MG63 (cell line): Measurements from ENCODE around the gene RFNG. TPM values are rescaled to one million over a fixed set of nuclear protein-coding genes. Genes with fewer than 3 reads are reported as not detected.

Experiments
- DNase-seq: peaks from one replicate; pipeline ENCODE4 v3.0.0-alpha.2; 2020
- H3K27me3 ChIP-seq: fragments of 250-450 bp; sonication (Bioruptor Pico); 2 replicates; pipeline ENCODE4 v1.5.1; 2020; ENCODE audit warnings: mild to moderate bottlenecking, moderate library complexity
- H3K36me3 ChIP-seq: fragments of 250-450 bp; sonication (Bioruptor Pico); 2 replicates; pipeline ENCODE4 v1.5.1; 2020; ENCODE audit warnings: mild to moderate bottlenecking, moderate library complexity
- H3K4me3 ChIP-seq: fragments of 250-450 bp; sonication (Bioruptor Pico); 2 replicates; pipeline ENCODE4 v1.5.1; 2020; ENCODE audit warnings: mild to moderate bottlenecking, moderate library complexity
- H3K9me3 ChIP-seq: fragments of 250-450 bp; sonication (Bioruptor Pico); 2 replicates; pipeline ENCODE4 v1.5.1; 2020; ENCODE audit warnings: mild to moderate bottlenecking, moderate library complexity
- total RNA-seq: library from RNA; depleted of rRNA; stranded (reverse); fragments of >200 nt; shearing (Covaris generic); gene quantifications from 2 replicates; pipeline ENCODE4 v1.2.3, GENCODE V29; 2014; ENCODE audit warnings: low replicate concordance; rRNA removed

The RFNG gene
- total RNA-seq, 1 experiment from 2014 or later = 41.2 TPM

DNA sequence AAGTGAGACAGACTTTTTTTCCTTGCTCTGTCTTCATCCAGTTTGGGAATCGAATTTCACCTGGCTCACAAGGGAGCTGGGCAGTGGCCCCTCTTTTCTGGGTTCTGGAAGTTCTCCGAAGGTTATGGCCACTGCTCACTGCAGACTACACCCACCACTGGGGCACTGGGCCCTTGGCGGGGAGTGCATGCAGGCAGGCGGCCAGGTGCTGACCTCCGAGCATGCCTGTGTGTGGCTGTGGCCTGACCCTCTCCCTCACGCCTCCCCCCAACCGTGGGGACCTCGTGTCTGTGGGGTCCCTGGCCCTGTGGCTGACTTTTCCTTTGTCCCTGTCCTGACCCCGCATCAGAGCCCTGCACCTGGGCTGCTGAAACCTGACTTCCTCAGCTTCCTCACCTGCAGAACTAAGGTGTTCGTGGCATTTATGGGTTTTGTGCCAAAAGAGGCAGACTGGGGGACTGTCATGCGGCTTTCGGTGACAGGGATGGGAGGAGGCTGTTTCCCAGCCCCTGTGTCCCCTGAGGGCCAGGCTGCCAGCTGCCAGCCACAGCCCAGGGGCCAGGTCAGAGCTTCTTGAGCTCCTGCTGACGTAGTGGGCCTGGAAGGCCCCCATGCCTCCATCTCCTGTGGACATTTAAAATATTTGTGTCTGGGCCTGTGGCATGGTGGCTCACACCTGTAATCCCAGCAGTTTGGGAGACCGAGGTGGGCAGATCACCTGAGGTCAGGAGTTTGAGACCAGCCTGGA lies 52.7 kb downstream of the RFNG start:
- H3K27me3 ChIP-seq = no peaks in the 10 kb centered on the region
- no peaks in the 10 kb centered on the region for H3K9me3 ChIP-seq
- no peak for DNase-seq

DNA sequence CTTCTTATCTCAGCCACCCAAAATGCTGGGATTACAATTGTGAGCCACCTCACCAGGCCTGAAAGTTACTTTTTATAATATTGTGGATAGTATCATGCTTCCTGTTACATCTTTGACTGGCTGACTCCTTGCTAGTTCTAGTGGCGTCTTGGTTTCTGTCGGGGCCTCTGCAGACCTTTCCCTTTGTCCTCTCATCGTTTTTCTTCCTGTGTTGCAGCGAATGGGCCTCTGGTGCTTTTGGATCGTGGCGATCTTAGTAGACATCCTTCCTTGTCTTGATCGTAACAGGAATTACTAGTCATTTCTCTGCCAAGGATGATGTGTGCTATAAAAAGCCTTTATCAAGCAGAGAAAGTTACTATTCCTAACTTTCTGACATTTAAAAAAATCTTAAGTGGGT lies 53.4 kb downstream of the RFNG start:
- H3K27me3 ChIP-seq = no peaks in the 10 kb centered on the region
- no peaks in the 10 kb centered on the region for H3K9me3 ChIP-seq
- no peak overlapping the region for H3K4me3 ChIP-seq
- H3K36me3 ChIP-seq = peaks cover 21% of the 10 kb centered on the region
- no peak for DNase-seq

More for the DNA sequence above, 52.7 kb downstream of the RFNG start:
- no peak overlapping the region for H3K4me3 ChIP-seq
- H3K36me3 ChIP-seq = peaks cover 15% of the 10 kb centered on the region

Other genes with a start within 250 kb of the RFNG start
- not detected in 2 replicates for gene GCGR, start 247.7 kb downstream of the RFNG start, total RNA-seq
- gene MCRIP1, start 218.5 kb downstream of the RFNG start, total RNA-seq = 73.2 and 83.7 TPM in 2 replicates
- gene PPP1R27, start 216.8 kb downstream of the RFNG start, total RNA-seq = not detected in 2 replicates
- gene P4HB, start 191.3 kb downstream of the RFNG start, total RNA-seq = 531 and 798 TPM in 2 replicates
- 114 and 185 TPM in 2 replicates for gene ARHGDIA, start 180.5 kb downstream of the RFNG start, total RNA-seq
- 313 and 425 TPM in 2 replicates for gene ALYREF, start 160.2 kb downstream of the RFNG start, total RNA-seq
- gene ANAPC11, start 160.1 kb downstream of the RFNG start, total RNA-seq = 161 and 303 TPM in 2 replicates
- 1.3 and 2.5 TPM in 2 replicates for gene NPB, start 149.6 kb downstream of the RFNG start, total RNA-seq
- gene PCYT2, start 140.4 kb downstream of the RFNG start, total RNA-seq = 24.6 and 47.0 TPM in 2 replicates
- gene SIRT7, start 133.6 kb downstream of the RFNG start, total RNA-seq = 22.1 and 25.9 TPM in 2 replicates
- gene MAFG, start 124.1 kb downstream of the RFNG start, total RNA-seq = 11.8 and 14.9 TPM in 2 replicates
- 253 and 283 TPM in 2 replicates for gene PYCR1, start 114.5 kb downstream of the RFNG start, total RNA-seq
- gene MYADML2, start 104.6 kb downstream of the RFNG start, total RNA-seq = not detected in 2 replicates
- gene NOTUM, start 90.6 kb downstream of the RFNG start, total RNA-seq = 0.66 TPM in 1 of 2 replicates, not detected in the other
- 43.5 and 78.0 TPM in 2 replicates for gene ASPSCR1, start 74.2 kb downstream of the RFNG start, total RNA-seq
- gene CENPX, start 28.9 kb downstream of the RFNG start, total RNA-seq = 106 and 181 TPM in 2 replicates
- gene LRRC45, start 28.5 kb downstream of the RFNG start, total RNA-seq = 31.7 and 33.0 TPM in 2 replicates
- 18.2 and 18.4 TPM in 2 replicates for gene RAC3, start 20.1 kb downstream of the RFNG start, total RNA-seq
- 44.0 and 73.1 TPM in 2 replicates for gene DCXR, start 14.1 kb downstream of the RFNG start, total RNA-seq
- 103 and 181 TPM in 2 replicates for gene GPS1, start 87 bp upstream of the RFNG start, total RNA-seq
- gene DUS1L, start 14.0 kb upstream of the RFNG start, total RNA-seq = 104 and 123 TPM in 2 replicates
- gene FASN, start 46.4 kb upstream of the RFNG start, total RNA-seq = 112 and 125 TPM in 2 replicates
- 6.9 and 8.2 TPM in 2 replicates for gene CCDC57, start 161.0 kb upstream of the RFNG start, total RNA-seq
- gene SLC16A3, start 177.2 kb upstream of the RFNG start, total RNA-seq = 529 and 652 TPM in 2 replicates
- 60.2 and 104 TPM in 2 replicates for gene CSNK1D, start 221.9 kb upstream of the RFNG start, total RNA-seq